GM12891 (cell line): ENCODE measurements around the gene DRD5.

Experiments
- PAX5 ChIP-seq: IDR thresholded peaks from 2 replicates; pipeline ENCODE4 v1.6.1; 2011; ENCODE audit warnings: low read length, moderate library complexity, mild to moderate bottlenecking; ENCODE audit not compliant: insufficient read depth, severe bottlenecking
- POLR2A ChIP-seq: IDR thresholded peaks from 2 replicates; pipeline ENCODE4 v1.6.1; 2011; ENCODE audit warnings: low read depth, low read length, control low read depth
- POLR2AphosphoS5 ChIP-seq: IDR thresholded peaks from 2 replicates; pipeline ENCODE4 v1.6.1; 2011; ENCODE audit warnings: low read depth, low read length, control low read depth
- POU2F2 ChIP-seq: IDR thresholded peaks from 2 replicates; pipeline ENCODE4 v1.6.1; 2011; ENCODE audit warnings: low read depth, mild to moderate bottlenecking, control low read depth, low read length, moderate library complexity
- SPI1 ChIP-seq: IDR thresholded peaks from 2 replicates; pipeline ENCODE4 v1.6.1; 2011; ENCODE audit warnings: low read depth, low read length, control low read depth
- TAF1 ChIP-seq: IDR thresholded peaks from 2 replicates; pipeline ENCODE4 v1.6.1; 2011; ENCODE audit warnings: low read depth, low read length, control low read depth

- TF ChIP-seq POLR2AphosphoS5 (no peak), POLR2A (no peak), TAF1 (no peak), SPI1 (no peak), PAX5 (no peak), POU2F2 (no peak)
Observed at GRCh38 chr4:9808077-9808476, 26.6 kb downstream of the DRD5 start.
